PFSK-1 (cell line): ENCODE results near the gene CFAP206.

ENCODE experiments used
- POLR2AphosphoS5 ChIP-seq: IDR thresholded peaks from 2 replicates; pipeline ENCODE4 v1.6.1; 2012; ENCODE audit warnings: low read depth, mild to moderate bottlenecking, control low read depth, low read length, moderate library complexity
- REST ChIP-seq, 2 experiments: IDR thresholded peaks; 2 replicates each; pipeline versions ENCODE4 v1.6.1 to v1.8.0; 2011 to 2012; ENCODE audit warnings: low read depth in 2 of 2, low read length in 2 of 2, control low read depth in 1 of 2, inconsistent platforms in 1 of 2, mild to moderate bottlenecking in 1 of 2, moderate library complexity in 1 of 2; ENCODE audit not compliant: insufficient read depth in 1 of 2
- SIN3A ChIP-seq: IDR thresholded peaks from 2 replicates; pipeline ENCODE4 v1.6.1; 2012; ENCODE audit warnings: mild to moderate bottlenecking, low read length, moderate library complexity, borderline replicate concordance; ENCODE audit not compliant: insufficient read depth
- TAF1 ChIP-seq: IDR thresholded peaks from 2 replicates; pipeline ENCODE4 v1.6.1; 2012; ENCODE audit warnings: low read length, control low read depth, borderline replicate concordance; ENCODE audit not compliant: insufficient read depth

- TF ChIP-seq TAF1 = no peak
- TF ChIP-seq REST (IDR thresholded peaks at IDR 0.05; ENCODE audit: insufficient read depth in 1 of 2, low read depth in 2 of 2, low read length in 2 of 2) = no peak
- no peak for TF ChIP-seq POLR2AphosphoS5
- TF ChIP-seq SIN3A = no peak
These were observed 41.5 kb upstream of the CFAP206 start for GRCh38 chr6:87366072-87366827.
